ENCODE results near the gene HSF4. TPM values are rescaled to one million over a fixed set of nuclear protein-coding genes. Genes with fewer than 3 reads are reported as not detected.

HSF4 gene
- total RNA-seq, 3 donors from 2014 or later (not counting 1 experiment from before 2014, with no cell fraction given), result 6.9 to 8.3 (median 7.3) TPM

DNA sequence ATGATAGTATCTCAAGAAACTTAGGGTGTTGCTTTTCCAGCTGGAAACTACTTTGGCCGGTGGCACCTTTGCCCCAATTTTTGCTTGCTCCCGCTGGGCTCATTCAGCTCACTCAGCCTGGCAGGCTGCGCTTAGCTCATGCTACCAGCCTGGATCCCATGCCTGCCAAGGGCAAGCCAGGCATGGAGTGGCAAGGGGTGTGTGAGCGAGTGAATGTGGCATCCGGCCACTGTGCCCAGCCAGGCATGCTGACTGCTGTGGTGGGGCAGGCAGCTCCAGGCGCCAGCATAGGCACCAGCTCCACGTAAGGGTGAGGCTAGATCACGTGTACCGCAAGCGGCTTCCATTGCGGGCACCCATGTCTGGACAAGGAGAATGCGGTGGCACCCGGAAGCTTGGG is 23.2 kb upstream of the HSF4 start:
- H3K27ac Mint-ChIP-seq, result no peak overlapping the region
- no peak overlapping the region for H3K27ac ChIP-seq (ENCODE audit: low read length)
- TF ChIP-seq, protein P1, sequence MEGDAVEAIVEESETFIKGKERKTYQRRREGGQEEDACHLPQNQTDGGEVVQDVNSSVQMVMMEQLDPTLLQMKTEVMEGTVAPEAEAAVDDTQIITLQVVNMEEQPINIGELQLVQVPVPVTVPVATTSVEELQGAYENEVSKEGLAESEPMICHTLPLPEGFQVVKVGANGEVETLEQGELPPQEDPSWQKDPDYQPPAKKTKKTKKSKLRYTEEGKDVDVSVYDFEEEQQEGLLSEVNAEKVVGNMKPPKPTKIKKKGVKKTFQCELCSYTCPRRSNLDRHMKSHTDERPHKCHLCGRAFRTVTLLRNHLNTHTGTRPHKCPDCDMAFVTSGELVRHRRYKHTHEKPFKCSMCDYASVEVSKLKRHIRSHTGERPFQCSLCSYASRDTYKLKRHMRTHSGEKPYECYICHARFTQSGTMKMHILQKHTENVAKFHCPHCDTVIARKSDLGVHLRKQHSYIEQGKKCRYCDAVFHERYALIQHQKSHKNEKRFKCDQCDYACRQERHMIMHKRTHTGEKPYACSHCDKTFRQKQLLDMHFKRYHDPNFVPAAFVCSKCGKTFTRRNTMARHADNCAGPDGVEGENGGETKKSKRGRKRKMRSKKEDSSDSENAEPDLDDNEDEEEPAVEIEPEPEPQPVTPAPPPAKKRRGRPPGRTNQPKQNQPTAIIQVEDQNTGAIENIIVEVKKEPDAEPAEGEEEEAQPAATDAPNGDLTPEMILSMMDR (IDR thresholded peaks at IDR 0.05), result no peak
- no peaks in the 10 kb centered on the region for H3K27me3 ChIP-seq (ENCODE audit: control insufficient read depth, insufficient read depth, low read length)
- ATAC-seq (no peak), DNase-seq (no peak)
- H3K4me1 Mint-ChIP-seq, result no peaks in the 10 kb centered on the region
- H3K9me3 ChIP-seq (ENCODE audit: control insufficient read depth, insufficient read depth, low read length), result no peaks in the 10 kb centered on the region
- 94% methylated on average over 13 of the region's 13 CpGs for whole genome bisulfite sequencing (ENCODE audit: insufficient coverage)
- H3K9me3 Mint-ChIP-seq, result no peaks in the 10 kb centered on the region
- no peaks in the 10 kb centered on the region for H3K27me3 Mint-ChIP-seq (ENCODE audit: low read depth in 2 of 2)
- H3K4me1 ChIP-seq (ENCODE audit: control insufficient read depth, insufficient read depth, low read length), result no peaks in the 10 kb centered on the region
- peaks cover 73% of the 10 kb centered on the region for H3K36me3 ChIP-seq (ENCODE audit: control insufficient read depth, insufficient read depth, low read length)
- no peak overlapping the region for H3K4me3 Mint-ChIP-seq
- H3K36me3 Mint-ChIP-seq, result peaks cover 15% of the 10 kb centered on the region
- intact Hi-C loops (cut with micrococcal nuclease), result no loop called here
- H3K4me3 ChIP-seq (ENCODE audit: low read length), result no peak overlapping the region

DNA sequence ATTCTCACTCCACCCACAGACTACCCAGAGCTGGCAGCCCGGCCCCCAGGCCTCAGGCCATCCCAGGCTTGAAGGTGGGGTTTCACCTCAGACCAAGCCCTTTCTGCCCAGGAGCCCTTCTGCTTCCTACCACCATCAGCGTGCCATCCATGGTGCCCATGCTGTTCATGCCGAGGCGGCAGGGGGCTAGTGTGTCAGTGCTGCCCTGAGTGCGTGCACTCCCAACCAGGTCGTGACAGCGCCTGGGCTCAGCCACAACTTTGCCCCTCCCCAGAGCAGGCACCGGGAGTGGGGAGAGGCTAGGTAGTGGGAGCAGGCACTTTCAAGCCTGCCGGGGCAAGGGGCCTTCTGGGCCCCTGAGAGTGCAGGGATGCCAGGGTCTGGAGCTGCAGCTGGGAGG is 22.2 kb upstream of the HSF4 start:
- intact Hi-C loops (cut with micrococcal nuclease), result no loop called here

DNA sequence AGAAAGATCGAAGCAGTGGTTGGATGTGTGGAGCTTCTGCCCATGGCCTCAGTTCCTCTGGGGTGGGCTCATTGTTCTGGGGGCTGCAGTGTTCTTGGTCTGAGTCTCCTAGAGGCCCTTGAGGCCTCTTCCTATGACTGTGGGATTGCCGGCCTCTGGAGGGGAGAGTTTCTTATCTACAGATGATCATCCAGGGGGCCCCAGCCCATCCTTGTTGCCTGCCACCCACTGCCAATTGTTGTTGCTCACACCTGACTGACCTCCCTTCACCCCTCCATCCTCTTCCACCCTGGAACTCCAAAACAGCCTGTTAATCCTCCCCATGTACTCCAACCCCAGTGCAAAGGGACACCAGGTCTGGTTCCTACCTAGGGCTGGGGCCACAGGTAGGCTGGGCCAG is 19.6 kb upstream of the HSF4 start:
- 93% methylated on average over 2 of the region's 2 CpGs for WGBS (ENCODE audit: insufficient coverage)
- ATAC-seq, result no peak

More for the DNA sequence above, 22.2 kb upstream of the HSF4 start:
- H3K27me3 Mint-ChIP-seq (ENCODE audit: low read depth in 2 of 2), result no peaks in the 10 kb centered on the region
- H3K4me3 Mint-ChIP-seq, result no peak overlapping the region
- Histone ChIP-seq H3K4me3 (ENCODE audit: low read length) (no peak overlapping the region), H3K4me1 (ENCODE audit: control insufficient read depth, insufficient read depth, low read length) (no peaks in the 10 kb centered on the region), H3K27ac (ENCODE audit: low read length) (no peak overlapping the region), H3K36me3 (ENCODE audit: control insufficient read depth, insufficient read depth, low read length) (peaks cover 76% of the 10 kb centered on the region), H3K27me3 (ENCODE audit: control insufficient read depth, insufficient read depth, low read length) (no peaks in the 10 kb centered on the region), H3K9me3 (ENCODE audit: control insufficient read depth, insufficient read depth, low read length) (no peaks in the 10 kb centered on the region)
- TF ChIP-seq, protein P1 (IDR thresholded peaks at IDR 0.05), result no peak
- ATAC-seq, result no peak
- no peaks in the 10 kb centered on the region for H3K4me1 Mint-ChIP-seq
- peaks cover 15% of the 10 kb centered on the region for H3K36me3 Mint-ChIP-seq
- H3K27ac Mint-ChIP-seq, result no peak overlapping the region
- DNase-seq, result no peak
- 97% methylated on average over 9 of the region's 9 CpGs for WGBS (ENCODE audit: insufficient coverage)
- no peaks in the 10 kb centered on the region for H3K9me3 Mint-ChIP-seq

DNA sequence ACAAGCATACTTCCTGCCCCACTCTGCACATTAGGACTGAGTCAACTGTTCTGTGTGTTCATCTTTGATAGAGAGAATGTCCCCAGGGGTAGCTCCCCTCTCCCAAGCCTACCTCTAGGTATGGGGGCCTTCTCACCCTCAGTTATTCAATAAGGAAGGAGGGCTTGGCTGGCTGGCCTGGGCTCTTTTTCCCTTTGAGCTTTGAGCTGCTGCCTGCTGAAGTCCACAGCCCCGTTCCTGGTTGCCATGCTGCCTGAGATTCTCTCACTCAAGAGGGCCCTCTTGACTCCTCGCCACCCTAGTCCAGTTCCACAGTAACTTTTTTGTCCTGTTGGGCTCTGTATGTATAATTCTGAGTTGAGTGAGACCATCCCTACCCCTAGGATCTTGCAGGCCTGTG is 18.8 kb upstream of the HSF4 start:
- no peak for ATAC-seq
- TF ChIP-seq, protein P1 (IDR thresholded peaks at IDR 0.05), result no peak
- no peak overlapping the region for H3K4me3 Mint-ChIP-seq
- no peak overlapping the region for H3K27ac ChIP-seq (ENCODE audit: low read length)
- no peaks in the 10 kb centered on the region for H3K9me3 Mint-ChIP-seq
- intact Hi-C loops (cut with micrococcal nuclease), result no loop called here
- H3K27ac Mint-ChIP-seq, result no peak overlapping the region
- H3K4me1 Mint-ChIP-seq, result no peaks in the 10 kb centered on the region
- no peak for DNase-seq
- 91% methylated on average over 1 of the region's 2 CpGs for WGBS (ENCODE audit: insufficient coverage)
- H3K9me3 ChIP-seq (ENCODE audit: control insufficient read depth, insufficient read depth, low read length), result no peaks in the 10 kb centered on the region
- H3K4me3 ChIP-seq (ENCODE audit: low read length), result no peak overlapping the region
- peaks cover 0 to 5% of the 10 kb centered on the region in 2 donors for H3K27me3 Mint-ChIP-seq (ENCODE audit: low read depth in 2 of 2)
- H3K4me1 ChIP-seq (ENCODE audit: control insufficient read depth, insufficient read depth, low read length), result peaks cover 4% of the 10 kb centered on the region
- peaks cover 4% of the 10 kb centered on the region for H3K36me3 Mint-ChIP-seq
- H3K27me3 ChIP-seq (ENCODE audit: control insufficient read depth, insufficient read depth, low read length), result peaks cover under 1% of the 10 kb centered on the region
- H3K36me3 ChIP-seq (ENCODE audit: control insufficient read depth, insufficient read depth, low read length), result peaks cover 55% of the 10 kb centered on the region

More for the DNA sequence above, 19.6 kb upstream of the HSF4 start:
- Histone ChIP-seq H3K27ac (ENCODE audit: low read length) (no peak overlapping the region), H3K27me3 (ENCODE audit: control insufficient read depth, insufficient read depth, low read length) (no peaks in the 10 kb centered on the region), H3K4me1 (ENCODE audit: control insufficient read depth, insufficient read depth, low read length) (no peaks in the 10 kb centered on the region), H3K9me3 (ENCODE audit: control insufficient read depth, insufficient read depth, low read length) (no peaks in the 10 kb centered on the region), H3K36me3 (ENCODE audit: control insufficient read depth, insufficient read depth, low read length) (peaks cover 64% of the 10 kb centered on the region), H3K4me3 (ENCODE audit: low read length) (no peak overlapping the region)
- no peak for DNase-seq
- Mint-ChIP-seq H3K4me1 (no peaks in the 10 kb centered on the region), H3K9me3 (no peaks in the 10 kb centered on the region), H3K27me3 (ENCODE audit: low read depth in 2 of 2) (peaks cover 0 to 5% of the 10 kb centered on the region in 2 donors), H3K4me3 (no peak overlapping the region), H3K27ac (no peak overlapping the region), H3K36me3 (peaks cover 12% of the 10 kb centered on the region)
- TF ChIP-seq, protein P1 (IDR thresholded peaks at IDR 0.05), result no peak
- intact Hi-C loops (cut with micrococcal nuclease), result no loop called here

All from natural killer cell (primary cell).